KBM-7 (cell line): ENCODE measurements around the gene APBB1.
"Not testable (repeated sequence)": the region's sequence is repeated elsewhere in the genome, so short reads cannot be mapped to it uniquely, and the experiment has no call there.

Experiments
- DNase-seq: peaks from one replicate; pipeline ENCODE4 v3.0.0-alpha.2; 2015
- in situ Hi-C: fragments of 300-500 bp; cut with MboI; formaldehyde crosslinking; loops from 2 replicates; pipeline ENCODE4 v1.14.3; 2020; ENCODE audit warnings: low sequenced_read_pairs, low pct_unique_long_range_greater_than_20kb, mixed read lengths

Gene APBB1

GRCh38 chr11:6397156-6397555 is 21.7 kb downstream of the APBB1 start:
- in situ Hi-C loops = no loop called here
- DNase-seq = no peak

GRCh38 chr11:6395470-6396060 is 23.3 kb downstream of the APBB1 start:
- no peak for DNase-seq
- in situ Hi-C loops = no loop called here

- in situ Hi-C loops = no loop called here
- no peak for DNase-seq
Observed at GRCh38 chr11:6393989-6394670, 24.8 kb downstream of the APBB1 start.

GRCh38 chr11:6392251-6392650 is 26.6 kb downstream of the APBB1 start:
- in situ Hi-C loops, DNase-seq: not testable (repeated sequence)

- DNase-seq = no peak
- in situ Hi-C loops = no loop called here
Observed at GRCh38 chr11:6391537-6392134, 27.3 kb downstream of the APBB1 start.

- no peak for DNase-seq
- in situ Hi-C loops = no loop called here
Observed at GRCh38 chr11:6390718-6391469, 28.0 kb downstream of the APBB1 start.

- in situ Hi-C loops = no loop called here
- peak; percentile 91 for DNase-seq
Observed at GRCh38 chr11:6389905-6390717, 28.8 kb downstream of the APBB1 start, which contains the start of gene SMPD1. Gene SMPD1, plus strand, starts transcription at chr11:6390474. Its CDS starts 125 bp downstream, at chr11:6390599.

GRCh38 chr11:6388748-6389147 is 30.1 kb downstream of the APBB1 start:
- DNase-seq = no peak
- in situ Hi-C loops = no loop called here

- no peak for DNase-seq
- in situ Hi-C loops = no loop called here
Observed at GRCh38 chr11:6387811-6388599, 30.9 kb downstream of the APBB1 start.

- DNase-seq = no peak
- in situ Hi-C loops = no loop called here
Observed at GRCh38 chr11:6385046-6385777, 33.7 kb downstream of the APBB1 start.

- no peak for DNase-seq
- in situ Hi-C loops = no loop called here
Observed at GRCh38 chr11:6378640-6378989, 40.3 kb downstream of the APBB1 start.

- peak; percentile 70 for DNase-seq
- in situ Hi-C loops = no loop called here
Observed at GRCh38 chr11:6377902-6378639, 40.8 kb downstream of the APBB1 start.

- in situ Hi-C loops = no loop called here
- no peak for DNase-seq
Observed at GRCh38 chr11:6371825-6372224, 47.1 kb downstream of the APBB1 start.

GRCh38 chr11:6365659-6366058 is 53.2 kb downstream of the APBB1 start:
- in situ Hi-C loops = no loop called here
- DNase-seq = no peak

GRCh38 chr11:6362873-6363678 is 55.8 kb downstream of the APBB1 start:
- peak; percentile 72 for DNase-seq
- in situ Hi-C loops = no loop called here

GRCh38 chr11:6362185-6362872 is 56.6 kb downstream of the APBB1 start:
- in situ Hi-C loops = no loop called here
- DNase-seq = no peak
